Naive B cell (primary cell): ENCODE measurements around the gene ARHGAP42. TPM values are rescaled to one million over a fixed set of nuclear protein-coding genes. Genes with fewer than 3 reads are reported as not detected.

ENCODE experiments used
- ATAC-seq, 2 donors: fragments of 150-1000 bp; cut with Tn5 transposase; 2 replicates each; pipeline ENCODE4 v1.10.0; 2021; ENCODE audit warnings: low read depth in 2 of 2, mild to moderate bottlenecking in 2 of 2, moderate library complexity in 2 of 2
- DNase-seq: peaks from one replicate; pipeline ENCODE4 v3.0.0; 2022
- H3K27ac Mint-ChIP-seq, 6 donors: one replicate each; pipeline ENCODE4 v1.8.0; 2020 to 2022; ENCODE audit warnings: mild to moderate bottlenecking in 6 of 6, mixed read lengths in 6 of 6, moderate library complexity in 5 of 6, inconsistent platforms in 2 of 6
- H3K27me3 Mint-ChIP-seq, 3 donors: one replicate each; pipeline ENCODE4 v1.8.0; 2021 to 2022; ENCODE audit warnings: mixed read lengths in 3 of 3, mild to moderate bottlenecking in 1 of 3
- H3K36me3 Mint-ChIP-seq, 2 donors: one replicate each; pipeline ENCODE4 v1.8.0; 2020 to 2022; ENCODE audit warnings: mixed read lengths in 2 of 2, inconsistent platforms in 1 of 2, mild to moderate bottlenecking in 1 of 2
- H3K4me1 Mint-ChIP-seq, 3 donors: one replicate each; pipeline ENCODE4 v1.8.0; 2020 to 2022; ENCODE audit warnings: mixed read lengths in 3 of 3, inconsistent platforms in 1 of 3, mild to moderate bottlenecking in 1 of 3, moderate library complexity in 1 of 3
- H3K4me3 Mint-ChIP-seq, 8 donors: one replicate each; pipeline ENCODE4 v1.8.0; 2020 to 2022; ENCODE audit warnings: mild to moderate bottlenecking in 8 of 8, mixed read lengths in 8 of 8, moderate library complexity in 8 of 8, inconsistent platforms in 2 of 8
- H3K9me3 Mint-ChIP-seq, 7 donors: one replicate each; pipeline ENCODE4 v1.8.0; 2020 to 2022; ENCODE audit warnings: mixed read lengths in 7 of 7, mild to moderate bottlenecking in 5 of 7, inconsistent platforms in 2 of 7, moderate library complexity in 1 of 7
- polyA plus RNA-seq, 6 donors: library from polyadenylated mRNA; unstranded; fragments of 300-500 nt; fragmentation: Illumina TruSeq; gene quantifications; one replicate each; pipeline ENCODE4 v1.2.3, GENCODE V29; 2021; ENCODE audit warnings: low read depth in 6 of 6

The ARHGAP42 gene
- polyA plus RNA-seq, 6 donors from 2014 or later: 1.4 to 3.0 (median 1.9) TPM

GRCh38 chr11:100930185-100930778 lies 243.2 kb downstream of the ARHGAP42 start:
- no peak for ATAC-seq
- Mint-ChIP-seq H3K27ac (peak overlapping the region in 1 of 6 donors; percentile 18), H3K4me3 (no peak overlapping the region), H3K9me3 (no peaks in the 10 kb centered on the region), H3K27me3 (no peaks in the 10 kb centered on the region), H3K4me1 (peaks cover 5 to 8% (median 5%) of the 10 kb centered on the region in 3 donors), H3K36me3 (no peaks in the 10 kb centered on the region)
- DNase-seq: peak; percentile 15

GRCh38 chr11:100932474-100933100 lies 245.5 kb downstream of the ARHGAP42 start:
- H3K36me3 Mint-ChIP-seq: peaks cover 0 to 2% of the 10 kb centered on the region in 2 donors
- peak; percentile 35 for DNase-seq
- H3K4me1 Mint-ChIP-seq: peaks cover 5 to 8% (median 5%) of the 10 kb centered on the region in 3 donors
- peak overlapping the region in 2 of 6 donors; percentile 0 to 1 for H3K27ac Mint-ChIP-seq
- H3K4me3 Mint-ChIP-seq: peak overlapping the region in 1 of 8 donors; percentile 4
- H3K9me3 Mint-ChIP-seq: no peaks in the 10 kb centered on the region
- H3K27me3 Mint-ChIP-seq: no peaks in the 10 kb centered on the region
- peak; percentile 52 to 79 for ATAC-seq

- peaks cover 9 to 10% of the 10 kb centered on the region in 2 donors for H3K36me3 Mint-ChIP-seq
- DNase-seq (no peak), ATAC-seq (no peak)
- no peak overlapping the region for H3K27ac Mint-ChIP-seq
- H3K4me3 Mint-ChIP-seq: no peak overlapping the region
- no peaks in the 10 kb centered on the region for H3K27me3 Mint-ChIP-seq
- peaks cover 5 to 8% (median 5%) of the 10 kb centered on the region in 3 donors for H3K4me1 Mint-ChIP-seq
- H3K9me3 Mint-ChIP-seq: no peaks in the 10 kb centered on the region
Measured at GRCh38 chr11:100936781-100937180, 249.7 kb downstream of the ARHGAP42 start.

GRCh38 chr11:100939571-100939970 lies 252.5 kb downstream of the ARHGAP42 start:
- Mint-ChIP-seq H3K27me3 (no peaks in the 10 kb centered on the region), H3K4me3 (no peak overlapping the region), H3K4me1 (no peaks in the 10 kb centered on the region), H3K27ac (no peak overlapping the region), H3K9me3 (no peaks in the 10 kb centered on the region), H3K36me3 (peaks cover 9 to 10% of the 10 kb centered on the region in 2 donors)
- no peak for ATAC-seq
- no peak for DNase-seq

DNA sequence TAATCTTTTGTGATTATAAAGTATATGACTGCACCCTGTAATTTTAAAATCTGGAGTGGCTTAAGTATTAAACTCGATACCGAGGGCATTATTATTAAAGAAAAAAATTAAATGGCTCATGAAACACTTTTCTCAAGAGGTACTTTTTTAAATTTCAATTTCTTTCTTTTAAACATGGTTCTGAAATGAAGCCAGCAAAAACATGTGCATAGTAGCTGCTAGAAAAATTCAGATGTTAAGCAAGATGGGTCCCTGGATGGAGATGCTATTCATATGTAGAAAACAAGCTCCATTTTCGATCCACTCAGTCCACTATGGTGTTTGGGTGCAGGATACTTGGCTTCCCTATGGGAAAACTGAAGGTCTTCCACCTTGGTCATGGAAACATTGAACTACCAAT lies 253.0 kb downstream of the ARHGAP42 start:
- ATAC-seq: no peak
- no peaks in the 10 kb centered on the region for H3K9me3 Mint-ChIP-seq

GRCh38 chr11:100941033-100941432 lies 253.9 kb downstream of the ARHGAP42 start:
- H3K27ac Mint-ChIP-seq: no peak overlapping the region
- H3K4me1 Mint-ChIP-seq: no peaks in the 10 kb centered on the region
- H3K36me3 Mint-ChIP-seq: peaks cover 9 to 10% of the 10 kb centered on the region in 2 donors
- no peak overlapping the region for H3K4me3 Mint-ChIP-seq
- no peaks in the 10 kb centered on the region for H3K9me3 Mint-ChIP-seq
- H3K27me3 Mint-ChIP-seq: no peaks in the 10 kb centered on the region
- ATAC-seq (no peak), DNase-seq (no peak)

More for the DNA sequence above, 253.0 kb downstream of the ARHGAP42 start:
- DNase-seq: no peak
- Mint-ChIP-seq H3K27ac (no peak overlapping the region), H3K4me3 (no peak overlapping the region), H3K36me3 (peaks cover 9 to 10% of the 10 kb centered on the region in 2 donors), H3K27me3 (no peaks in the 10 kb centered on the region), H3K4me1 (no peaks in the 10 kb centered on the region)

DNA sequence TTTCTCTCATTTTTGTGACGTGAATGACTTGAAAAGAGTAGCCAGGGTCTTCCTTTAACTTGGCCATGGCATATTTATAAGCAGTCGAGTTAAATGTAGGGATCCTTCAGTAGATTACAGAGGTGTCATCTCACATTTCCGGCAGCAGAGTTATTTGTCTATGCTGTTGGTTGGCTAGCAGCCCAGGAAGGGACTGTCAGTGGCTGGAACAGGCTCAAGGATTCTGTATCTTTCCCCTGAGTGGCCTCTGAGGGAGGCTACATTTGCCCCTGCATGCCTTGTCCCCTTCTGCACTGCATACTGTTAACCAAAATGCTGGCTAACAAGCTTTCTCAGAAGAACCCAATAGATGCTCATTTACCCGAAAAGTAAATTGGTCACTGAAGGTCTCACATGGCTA lies 254.9 kb downstream of the ARHGAP42 start:
- Mint-ChIP-seq H3K9me3 (no peaks in the 10 kb centered on the region), H3K36me3 (peaks cover 9 to 10% of the 10 kb centered on the region in 2 donors), H3K27ac (no peak overlapping the region), H3K27me3 (no peaks in the 10 kb centered on the region), H3K4me1 (no peaks in the 10 kb centered on the region), H3K4me3 (no peak overlapping the region)
- DNase-seq (no peak), ATAC-seq (no peak)

DNA sequence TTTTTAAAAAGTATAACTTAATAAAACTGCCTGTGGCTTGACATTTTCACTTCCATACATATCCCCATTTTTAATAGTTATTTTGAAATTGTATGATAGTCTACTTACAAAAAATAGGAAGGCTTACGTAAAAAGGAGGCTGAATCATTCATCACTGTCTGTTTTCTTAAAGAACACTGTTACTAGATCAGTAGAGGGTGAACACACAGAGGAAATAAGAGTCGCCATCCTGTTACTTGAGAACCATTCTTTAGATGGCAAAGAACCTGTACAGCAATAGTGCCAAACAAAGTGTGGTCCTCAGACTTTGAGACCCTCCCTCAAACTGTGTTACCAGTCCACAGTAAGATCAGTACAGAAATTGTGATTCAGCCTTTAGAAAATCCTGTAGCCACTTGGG lies 261.8 kb downstream of the ARHGAP42 start:
- Mint-ChIP-seq H3K36me3 (no peaks in the 10 kb centered on the region), H3K4me3 (no peak overlapping the region), H3K9me3 (no peaks in the 10 kb centered on the region), H3K4me1 (peaks cover 5 to 6% (median 5%) of the 10 kb centered on the region in 3 donors), H3K27me3 (no peaks in the 10 kb centered on the region), H3K27ac (no peak overlapping the region)
- ATAC-seq (no peak), DNase-seq (no peak)

GRCh38 chr11:100949443-100949842 lies 262.4 kb downstream of the ARHGAP42 start:
- Mint-ChIP-seq H3K36me3 (no peaks in the 10 kb centered on the region), H3K4me1 (peaks cover 5 to 6% (median 5%) of the 10 kb centered on the region in 3 donors), H3K4me3 (no peak overlapping the region), H3K9me3 (no peaks in the 10 kb centered on the region), H3K27me3 (no peaks in the 10 kb centered on the region), H3K27ac (peak overlapping the region in 1 of 6 donors; percentile 69)
- no peak for ATAC-seq
- no peak for DNase-seq

GRCh38 chr11:100955318-100955717 lies 268.2 kb downstream of the ARHGAP42 start:
- DNase-seq (no peak), ATAC-seq (no peak)
- H3K9me3 Mint-ChIP-seq: no peaks in the 10 kb centered on the region
- no peak overlapping the region for H3K27ac Mint-ChIP-seq
- H3K4me1 Mint-ChIP-seq: no peaks in the 10 kb centered on the region
- no peaks in the 10 kb centered on the region for H3K27me3 Mint-ChIP-seq
- peaks cover 0 to 8% of the 10 kb centered on the region in 2 donors for H3K36me3 Mint-ChIP-seq
- no peak overlapping the region for H3K4me3 Mint-ChIP-seq

DNA sequence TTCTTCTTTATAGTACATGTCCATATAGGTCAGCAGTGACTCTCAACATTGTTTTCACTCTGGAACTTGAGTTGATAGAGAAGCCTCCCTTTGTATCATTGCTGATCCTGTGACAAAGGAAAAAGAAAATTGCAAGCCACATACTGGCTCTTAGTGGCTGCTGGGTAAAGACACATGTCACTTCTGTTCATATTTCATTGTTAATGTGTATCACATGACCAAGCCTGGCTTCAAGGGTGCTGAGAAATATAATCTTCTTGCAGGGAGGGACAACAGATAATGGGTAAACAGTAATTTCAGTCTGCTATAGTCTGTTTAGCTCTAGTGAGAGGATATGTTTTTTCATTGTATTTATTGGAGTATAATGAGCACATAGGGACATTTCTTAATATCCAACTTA lies 269.3 kb downstream of the ARHGAP42 start:
- H3K27me3 Mint-ChIP-seq: no peaks in the 10 kb centered on the region
- ATAC-seq (no peak), DNase-seq (no peak)
- H3K27ac Mint-ChIP-seq: no peak overlapping the region
- H3K9me3 Mint-ChIP-seq: no peaks in the 10 kb centered on the region
- peaks cover 2 to 8% of the 10 kb centered on the region in 2 donors for H3K36me3 Mint-ChIP-seq
- H3K4me3 Mint-ChIP-seq: no peak overlapping the region
- no peaks in the 10 kb centered on the region for H3K4me1 Mint-ChIP-seq

GRCh38 chr11:100957499-100957898 lies 270.4 kb downstream of the ARHGAP42 start:
- no peaks in the 10 kb centered on the region for H3K4me1 Mint-ChIP-seq
- no peaks in the 10 kb centered on the region for H3K27me3 Mint-ChIP-seq
- no peak overlapping the region for H3K4me3 Mint-ChIP-seq
- DNase-seq: no peak
- ATAC-seq: no peak
- peaks cover 5 to 8% of the 10 kb centered on the region in 2 donors for H3K36me3 Mint-ChIP-seq
- no peak overlapping the region for H3K27ac Mint-ChIP-seq
- no peaks in the 10 kb centered on the region for H3K9me3 Mint-ChIP-seq

DNA sequence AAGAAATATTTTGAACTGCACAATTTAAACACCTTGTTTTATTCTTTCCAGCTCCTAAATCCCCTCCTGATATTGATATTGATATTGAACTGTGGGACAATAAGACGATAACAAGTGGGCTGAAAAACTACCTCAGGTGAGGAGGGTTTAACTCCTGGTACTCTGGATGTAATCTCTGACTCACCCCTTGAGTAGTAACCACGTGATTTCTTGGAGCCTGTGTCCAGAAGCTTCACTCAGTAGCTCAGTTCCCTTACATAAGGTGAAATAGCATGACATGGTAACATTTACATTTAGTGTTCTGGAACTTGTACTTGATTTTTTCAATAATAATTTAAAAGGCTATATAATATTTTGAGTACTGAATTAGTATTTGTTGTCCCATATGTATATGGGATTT lies 274.5 kb downstream of the ARHGAP42 start:
- ATAC-seq (no peak), DNase-seq (no peak)
- peaks cover 11 to 31% of the 10 kb centered on the region in 2 donors for H3K36me3 Mint-ChIP-seq
- no peak overlapping the region for H3K27ac Mint-ChIP-seq
- no peak overlapping the region for H3K4me3 Mint-ChIP-seq
- H3K27me3 Mint-ChIP-seq: no peaks in the 10 kb centered on the region
- no peaks in the 10 kb centered on the region for H3K4me1 Mint-ChIP-seq
- H3K9me3 Mint-ChIP-seq: peaks cover 0 to 4% (median 0%) of the 10 kb centered on the region in 7 donors

GRCh38 chr11:100963375-100963774 lies 276.3 kb downstream of the ARHGAP42 start:
- no peak for DNase-seq
- Mint-ChIP-seq H3K27me3 (no peaks in the 10 kb centered on the region), H3K27ac (no peak overlapping the region), H3K4me1 (no peaks in the 10 kb centered on the region), H3K4me3 (no peak overlapping the region), H3K9me3 (peaks cover 0 to 13% (median 3%) of the 10 kb centered on the region in 7 donors), H3K36me3 (peaks cover 23 to 43% of the 10 kb centered on the region in 2 donors)
- ATAC-seq: no peak
